Endothelial cell of umbilical vein (primary cell): ENCODE data around the gene ASB5. TPM values are rescaled to one million over a fixed set of nuclear protein-coding genes. Genes with fewer than 3 reads are reported as not detected.

Experiments
- BruUV-seq: library from RNA; stranded (reverse); fragments of 400-500 nt; replicated peaks from 2 replicates; lab custom pipeline; 2021; lab: Mats Ljungman, UMichigan
- CTCF ChIA-PET: fragments of 300-600, 350-600 bp; sonication (Branson Sonifier 250); formaldehyde crosslinking; loops from one replicate; lab custom pipeline; 2021; ENCODE audit warnings: antibody characterized with exemption, inconsistent platforms; lab: Charles Lee
- POLR2A ChIA-PET: fragments of 300-600, 350-600 bp; sonication (Branson Sonifier 250); formaldehyde crosslinking; loops from one replicate; lab custom pipeline; 2021; ENCODE audit warnings: antibody characterized with exemption, inconsistent platforms; lab: Charles Lee
- DNase-seq: peaks from one replicate; pipeline ENCODE4 v3.0.0-alpha.2; 2011; ENCODE audit warnings: low read depth, low spot score
- FAIRE-seq: peaks from 2 replicates; lab custom pipeline; 2011; peaks lifted over from hg19 to GRCh38; lab: Jason Lieb, UNC
- H2AFZ ChIP-seq: 2 replicates; pipeline ENCODE4 v1.6.0; 2012; ENCODE audit warnings: low read depth, low read length, control low read depth, inconsistent platforms
- H3K27ac ChIP-seq: 2 replicates; pipeline ENCODE4 v1.5.1; 2011; ENCODE audit warnings: low read depth, mild to moderate bottlenecking, control low read depth, low read length, moderate library complexity; ENCODE audit not compliant: insufficient read depth
- H3K27me3 ChIP-seq, 2 experiments: 2 replicates each; pipeline versions ENCODE4 v1.6.0 to v1.6.1; 2011; ENCODE audit warnings: low read length in 2 of 2, mixed read lengths in 1 of 2; ENCODE audit not compliant: control insufficient read depth in 2 of 2, insufficient read depth in 2 of 2
- H3K36me3 ChIP-seq, 2 experiments: 2 replicates in 1 of 2; 3 replicates in 1 of 2; pipeline ENCODE4 v1.5.1; 2011; ENCODE audit warnings: low read length in 2 of 2, mild to moderate bottlenecking in 1 of 2, moderate library complexity in 1 of 2; ENCODE audit not compliant: control insufficient read depth in 2 of 2, insufficient read depth in 2 of 2; ENCODE audit errors: extremely low read depth in 1 of 2
- H3K4me1 ChIP-seq: 3 replicates; pipeline ENCODE4 v1.5.1; 2011; ENCODE audit warnings: mild to moderate bottlenecking, low read length; ENCODE audit not compliant: control insufficient read depth, insufficient read depth; ENCODE audit errors: extremely low read depth
- H3K4me2 ChIP-seq: 2 replicates; pipeline ENCODE4 v1.6.1; 2011; ENCODE audit warnings: low read length, control low read depth, mixed read lengths; ENCODE audit not compliant: insufficient read depth
- H3K4me3 ChIP-seq, 3 experiments: fragments of 200-600 bp in 1 of 3; sonication (generic), shearing (Covaris generic) in 1 of 3; replicated peaks in 1 of 3; 2 replicates each; pipeline ENCODE4 v1.5.1; 2011 to 2016; ENCODE audit warnings: control low read depth in 3 of 3, low read length in 3 of 3, mild to moderate bottlenecking in 2 of 3, inconsistent platforms in 1 of 3, low read depth in 1 of 3, moderate library complexity in 1 of 3; ENCODE audit not compliant: insufficient read depth in 1 of 3
- H3K79me2 ChIP-seq: 2 replicates; pipeline ENCODE4 v1.6.0; 2012; ENCODE audit warnings: low read length, inconsistent platforms; ENCODE audit not compliant: control insufficient read depth, insufficient read depth
- H3K9ac ChIP-seq: replicated peaks from 2 replicates; pipeline ENCODE3; 2011; ENCODE audit warnings: low read length, control low read depth; ENCODE audit not compliant: insufficient read depth; ENCODE audit errors: extremely low read depth
- H3K9me1 ChIP-seq: replicated peaks from 3 replicates; pipeline ENCODE4 v1.6.0; 2011; ENCODE audit warnings: mild to moderate bottlenecking, low read length; ENCODE audit not compliant: control insufficient read depth, insufficient read depth; ENCODE audit errors: extremely low read depth
- H3K9me3 ChIP-seq: replicated peaks from 2 replicates; pipeline ENCODE4 v1.5.1; 2012; ENCODE audit warnings: low read length, inconsistent platforms; ENCODE audit not compliant: control insufficient read depth, insufficient read depth
- H4K20me1 ChIP-seq: replicated peaks from 2 replicates; pipeline ENCODE3; 2011; ENCODE audit warnings: mild to moderate bottlenecking, low read length; ENCODE audit not compliant: control insufficient read depth, insufficient read depth; ENCODE audit errors: extremely low read depth
- CTCF ChIP-seq, 2 donors: IDR thresholded peaks; 1 replicate in 1 of 2; 2 replicates in 1 of 2; pipeline ENCODE4 v1.5.1; 2011; ENCODE audit warnings: low read length in 2 of 2, mild to moderate bottlenecking in 2 of 2, moderate library complexity in 2 of 2, control low read depth in 1 of 2, inconsistent platforms in 1 of 2, low read depth in 1 of 2; ENCODE audit not compliant: insufficient read depth in 1 of 2; ENCODE audit errors: extremely low read depth in 1 of 2
- EZH2 ChIP-seq: IDR thresholded peaks from 2 replicates; pipeline ENCODE4 v1.6.1; 2012; ENCODE audit warnings: borderline replicate concordance, low read depth, mild to moderate bottlenecking, moderate library complexity, low read length, inconsistent platforms; ENCODE audit not compliant: severe bottlenecking
- JUN ChIP-seq: IDR thresholded peaks from 2 replicates; pipeline ENCODE4 v1.6.1; 2011; ENCODE audit warnings: borderline replicate concordance, low read depth; ENCODE audit not compliant: insufficient read length, insufficient read depth
- dilution Hi-C: fragments of 300-500 bp; cut with MboI; formaldehyde crosslinking; loops from one replicate; pipeline ENCODE4 v1.15.0; 2019; ENCODE audit warnings: low sequenced_read_pairs; ENCODE audit not compliant: extremely low pct_ligation_motif_present
- intact Hi-C: fragments of 100-400 bp; cut with micrococcal nuclease; formaldehyde crosslinking; loops from one replicate; pipeline ENCODE4 v1.10.0; 2022
- polyA plus RNA-seq, 4 experiments: library from polyadenylated mRNA; depleted of rRNA in 3 of 4; stranded (reverse) in 3 of 4; unstranded in 1 of 4; fragments of >200 nt; gene quantifications; 2 replicates each; pipeline versions ENCODE4 v1.2.1 to v1.2.3, GENCODE V29; 2011 to 2012; ENCODE audit warnings: missing spikeins in 1 of 4
- total RNA-seq: library from RNA; stranded (reverse); gene quantifications from 2 replicates; pipeline ENCODE4 v1.2.3, GENCODE V29; 2021

ASB5 gene
- total and polyA plus RNA-seq, 2 donors (not counting 3 experiments of a cell fraction or from before 2014, with no cell fraction given), result not detected

- TF ChIP-seq EZH2 (no peak), CTCF (IDR thresholded peaks at IDR 0.05; ENCODE audit: extremely low read depth in 1 of 2, insufficient read depth in 1 of 2, low read depth in 1 of 2, low read length in 2 of 2) (peak in 1 of 2 donors; percentile 53), JUN (no peak)
- DNase-seq (peak; percentile 44), FAIRE-seq (no peak)
- Histone ChIP-seq H3K27me3 (peaks cover 0 to 2% of the 10 kb centered on the region in 2 experiments), H3K36me3 (no peaks in the 10 kb centered on the region), H3K9me1 (no peaks in the 10 kb centered on the region), H3K9me3 (no peaks in the 10 kb centered on the region), H4K20me1 (no peaks in the 10 kb centered on the region), H2AFZ (no peak overlapping the region), H3K4me2 (no peak overlapping the region), H3K4me3 (no peak overlapping the region), H3K9ac (no peak overlapping the region), H3K27ac (no peak overlapping the region), H3K4me1 (no peaks in the 10 kb centered on the region), H3K79me2 (no peaks in the 10 kb centered on the region)
- ChIA-PET CTCF (interaction anchor here (0.6 to 1.9 kb wide), 14 partner anchors 9 to 1193 kb away, joined by 3 to 27 read pairs (median 4); no protein-coding TSS in a partner anchor), POLR2A (no interaction called here)
- dilution Hi-C loops (no loop called here), intact Hi-C loops (loop anchor here (2.0 to 5.0 kb wide), 2 partner anchors 125 to 331 kb away; no protein-coding TSS in a partner anchor)
- no TSS peak for BruUV-seq
These were observed 8.3 kb upstream of the ASB5 start for GRCh38 chr4:176277162-176277904.
